HG03439 (cell line): Measurements from ENCODE around the gene CBX3.
"Not testable (repeated sequence)": the region's sequence is repeated elsewhere in the genome, so short reads cannot be mapped to it uniquely, and the experiment has no call there.

Source experiments
- ATAC-seq: cut with Tn5 transposase; IDR thresholded peaks from one replicate; pipeline ENCODE4 v1.9.1; 2021; ENCODE audit warnings: mild to moderate bottlenecking, moderate library complexity; ENCODE audit not compliant: unreplicated experiment

Gene CBX3

DNA sequence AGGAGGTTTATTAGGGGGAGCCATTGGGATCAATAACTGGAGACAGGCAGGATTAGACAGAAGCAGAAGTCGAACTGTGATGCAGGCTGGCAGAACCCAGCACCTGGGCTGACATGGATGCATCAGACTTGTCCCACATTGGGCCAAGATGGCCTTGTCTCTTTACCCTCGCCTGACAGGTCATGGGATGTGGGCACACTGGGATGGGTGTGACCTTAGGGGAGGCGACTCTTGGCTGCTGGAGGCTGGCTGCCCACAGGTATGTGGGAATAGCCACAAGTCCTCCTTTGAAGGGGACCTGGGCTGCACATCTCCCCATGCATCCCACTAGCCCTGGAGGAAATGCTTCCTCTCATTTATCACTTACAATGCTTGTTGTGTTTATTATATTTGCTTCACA is 32.3 kb upstream of the CBX3 start:
- no peak for ATAC-seq

DNA sequence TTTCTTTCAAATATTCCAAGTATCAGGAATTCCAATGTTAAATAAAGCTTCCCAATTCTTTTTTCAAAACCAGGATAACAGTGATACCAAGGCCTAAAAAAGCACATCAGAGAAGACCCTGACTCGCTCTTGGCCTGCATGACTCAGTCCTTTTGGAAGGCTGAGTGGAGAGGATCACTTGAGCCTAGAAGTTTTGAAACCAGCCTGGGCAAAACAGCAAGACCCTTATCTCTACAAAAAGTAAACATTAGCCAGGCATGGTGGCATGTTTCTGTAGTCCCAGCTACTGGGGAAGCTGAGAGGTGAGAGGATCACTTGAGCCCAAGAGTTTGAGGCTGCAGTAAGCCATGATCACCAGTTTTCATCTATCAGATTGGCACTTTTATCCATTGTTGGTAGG is 30.9 kb upstream of the CBX3 start:
- ATAC-seq, result no peak

DNA sequence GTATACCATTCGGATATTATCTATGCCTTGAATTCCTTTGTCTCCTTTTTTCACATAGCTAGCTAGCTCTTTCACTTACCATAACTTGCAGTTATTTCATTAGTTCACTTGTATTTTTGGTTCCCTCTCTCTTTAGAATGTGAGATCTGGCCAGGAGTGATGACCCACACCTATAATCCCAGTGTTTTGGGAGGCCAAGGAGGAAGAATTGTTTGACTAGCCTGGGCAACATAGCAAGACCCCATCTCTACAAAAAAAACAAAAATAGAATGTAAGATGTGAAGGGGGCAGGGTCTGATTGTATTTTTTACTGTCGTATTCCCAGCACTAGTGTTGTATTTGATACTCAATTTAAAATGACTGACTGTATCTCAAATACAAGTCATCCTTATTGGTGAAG is 29.9 kb upstream of the CBX3 start:
- ATAC-seq, result no peak

DNA sequence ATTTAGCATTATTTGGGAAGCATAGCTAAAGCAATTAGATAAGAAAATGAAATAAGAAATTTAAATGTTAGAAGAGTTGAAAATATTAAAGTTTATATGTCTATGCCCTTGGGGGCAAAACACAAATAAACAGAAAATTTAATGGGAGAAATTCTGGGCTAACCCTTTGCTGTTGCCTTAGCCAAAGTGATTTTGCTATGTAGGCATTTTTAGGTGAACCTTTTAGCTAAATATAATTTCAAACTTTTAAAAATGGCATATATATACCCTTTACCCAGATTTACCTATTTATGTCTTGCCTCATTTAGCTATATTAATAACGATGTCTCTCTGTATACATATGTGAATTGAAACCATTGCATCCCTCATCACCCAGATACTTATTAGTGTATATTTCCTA is 29.5 kb upstream of the CBX3 start:
- no peak for ATAC-seq

DNA sequence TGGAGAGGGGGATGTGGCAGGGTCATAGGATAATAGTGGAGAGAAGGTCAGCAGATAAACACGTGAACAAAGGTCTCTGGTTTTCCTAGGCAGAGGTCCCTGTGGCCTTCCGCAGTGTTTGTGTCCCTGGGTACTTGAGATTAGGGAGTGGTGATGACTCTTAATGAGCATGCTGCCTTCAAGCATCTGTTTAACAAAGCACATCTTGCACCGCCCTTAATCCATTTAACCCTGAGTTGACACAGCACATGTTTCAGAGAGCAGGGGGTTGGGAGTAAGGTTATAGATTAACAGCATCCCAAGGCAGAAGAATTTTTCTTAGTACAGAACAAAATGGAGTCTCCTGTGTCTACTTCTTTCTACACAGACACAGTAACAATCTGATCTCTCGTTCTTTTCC is 25.6 kb upstream of the CBX3 start:
- not testable (repeated sequence) for ATAC-seq

DNA sequence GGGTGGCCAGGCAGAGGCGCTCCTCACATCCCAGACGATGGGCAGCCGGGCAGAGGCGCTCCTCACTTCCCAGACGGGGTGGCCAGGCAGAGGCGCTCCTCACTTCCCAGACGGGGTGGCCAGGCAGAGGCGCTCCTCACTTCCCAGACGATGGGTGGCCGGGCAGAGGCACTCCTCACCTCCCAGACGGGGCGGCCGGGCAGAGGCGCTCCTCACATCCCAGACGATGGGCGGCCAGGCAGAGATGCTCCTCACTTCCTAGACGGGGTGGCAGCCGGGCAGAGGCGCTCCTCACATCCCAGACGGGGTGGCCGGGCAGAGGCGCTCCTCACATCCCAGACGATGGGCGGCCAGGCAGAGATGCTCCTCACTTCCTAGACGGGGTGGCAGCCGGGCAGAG is 24.8 kb upstream of the CBX3 start:
- not testable (repeated sequence) for ATAC-seq

DNA sequence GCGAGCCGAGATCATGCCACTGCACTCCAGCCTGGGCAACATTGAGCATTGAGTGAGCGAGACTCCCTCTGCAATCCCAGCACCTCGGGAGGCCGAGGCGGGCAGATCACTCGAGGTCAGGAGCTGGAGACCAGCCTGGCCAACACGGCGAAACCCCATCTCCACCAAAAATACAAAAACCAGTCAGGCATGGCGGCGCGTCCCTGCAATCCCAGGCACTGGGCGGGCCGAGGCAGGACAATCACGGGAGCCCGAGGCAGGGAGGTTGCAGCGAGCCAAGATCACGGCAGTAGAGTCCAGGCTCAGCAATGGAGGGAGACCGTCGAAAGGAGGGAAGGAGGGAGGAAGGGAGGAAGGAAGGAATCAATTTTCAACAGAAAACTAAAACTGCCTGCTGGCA is 24.3 kb upstream of the CBX3 start:
- ATAC-seq, result not testable (repeated sequence)

DNA sequence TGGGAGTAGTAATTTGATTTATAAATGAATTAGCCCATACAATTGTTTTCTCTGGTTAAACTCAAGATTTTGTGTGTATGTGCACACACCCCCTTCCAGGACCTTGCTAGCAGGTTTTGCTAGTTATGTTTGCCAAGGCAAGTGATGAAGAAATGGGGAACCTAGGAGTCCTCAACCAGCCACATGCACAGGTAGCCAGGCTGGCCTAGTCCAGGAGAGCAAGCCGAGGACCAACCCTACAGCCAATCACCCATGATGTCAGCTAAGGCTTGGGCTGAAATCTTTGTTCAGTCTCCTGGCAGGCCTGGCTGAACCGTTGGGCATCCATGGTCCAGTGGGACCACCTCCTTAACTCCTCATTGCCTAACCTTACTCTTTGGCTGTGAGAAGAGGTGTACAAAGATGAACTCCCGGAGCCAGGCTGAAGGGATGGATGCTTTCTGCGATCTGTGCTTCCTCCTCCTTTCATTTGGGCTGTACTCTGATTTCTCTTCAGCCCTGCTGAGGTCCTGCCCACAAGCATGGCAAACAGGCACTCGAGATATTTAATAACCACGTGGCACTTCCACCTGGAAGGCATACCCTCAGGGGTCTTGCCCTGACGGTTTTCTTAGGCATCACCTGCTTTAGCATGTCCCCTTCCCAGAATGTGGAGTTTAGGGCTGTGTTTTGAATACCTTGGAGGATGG is 23.1 kb upstream of the CBX3 start:
- ATAC-seq, result no peak

DNA sequence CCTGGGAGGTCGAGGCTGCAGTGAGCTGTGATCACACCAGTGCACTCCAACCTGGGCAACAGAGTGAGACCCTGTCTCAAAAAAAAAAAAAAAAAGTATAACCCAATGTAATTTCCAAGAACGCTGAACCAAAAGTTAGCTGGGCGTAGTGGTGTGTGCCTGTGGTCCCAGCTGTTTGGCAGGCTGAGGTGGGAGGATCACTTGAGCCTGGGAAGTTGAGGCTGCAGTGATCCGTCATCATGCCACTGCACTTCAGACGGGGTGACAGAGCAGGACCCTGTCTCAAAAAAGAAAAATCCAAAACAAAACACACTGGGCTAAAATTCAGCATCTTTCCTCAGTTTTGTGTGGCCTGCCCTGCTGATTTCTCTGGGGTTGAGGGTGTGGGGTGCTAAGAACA is 22.1 kb upstream of the CBX3 start:
- ATAC-seq, result no peak

DNA sequence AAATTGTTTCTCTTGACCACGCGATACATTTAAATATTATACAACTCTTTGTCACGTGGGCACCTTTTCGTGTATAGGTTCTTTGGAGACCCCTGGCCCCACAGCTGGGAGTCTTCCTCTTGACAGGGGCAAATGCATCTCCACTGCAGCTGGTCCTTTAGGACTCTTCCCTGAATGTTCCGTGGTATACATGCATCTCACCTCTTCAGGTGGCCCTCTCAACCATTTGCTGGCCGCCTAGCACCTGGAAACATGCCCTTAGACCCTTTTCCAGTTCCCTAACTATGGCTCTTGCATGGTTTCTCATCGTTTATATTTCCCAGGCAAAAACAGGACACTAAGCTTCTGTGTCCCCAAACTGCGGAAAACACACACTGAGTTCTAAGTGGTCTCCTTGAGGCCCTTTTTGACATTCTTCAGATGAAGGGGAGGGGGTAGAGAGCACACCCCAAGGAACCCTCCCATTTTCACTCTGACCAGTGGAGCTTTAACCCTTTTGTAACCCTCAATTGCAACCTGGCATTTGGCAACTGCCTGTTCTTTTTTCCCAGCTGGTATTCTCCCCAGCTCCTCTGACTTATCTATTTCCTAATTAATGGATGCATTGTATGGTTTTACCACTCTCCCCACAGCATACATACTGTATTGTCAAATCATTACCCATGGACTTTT is 21.6 kb upstream of the CBX3 start:
- no peak for ATAC-seq

DNA sequence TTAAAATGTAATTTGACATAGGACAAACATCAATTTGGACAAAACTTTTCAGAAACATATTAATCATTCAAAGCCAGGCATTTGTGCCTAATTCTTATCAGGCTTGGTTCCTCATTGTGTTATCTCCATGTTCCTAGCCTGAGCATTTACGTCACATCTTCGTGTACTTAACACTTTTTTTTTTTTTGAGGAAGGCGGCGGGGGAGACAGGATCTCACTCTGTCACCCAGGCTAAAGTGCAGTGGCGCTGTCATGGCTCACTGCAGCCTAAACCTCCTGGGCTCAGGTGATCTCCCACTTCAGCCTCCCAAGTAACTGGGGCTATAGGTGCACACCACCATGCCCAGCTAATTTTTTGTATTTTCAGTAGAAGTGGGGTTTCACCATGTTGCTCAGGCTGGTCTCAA is 20.8 kb upstream of the CBX3 start:
- ATAC-seq, result no peak

DNA sequence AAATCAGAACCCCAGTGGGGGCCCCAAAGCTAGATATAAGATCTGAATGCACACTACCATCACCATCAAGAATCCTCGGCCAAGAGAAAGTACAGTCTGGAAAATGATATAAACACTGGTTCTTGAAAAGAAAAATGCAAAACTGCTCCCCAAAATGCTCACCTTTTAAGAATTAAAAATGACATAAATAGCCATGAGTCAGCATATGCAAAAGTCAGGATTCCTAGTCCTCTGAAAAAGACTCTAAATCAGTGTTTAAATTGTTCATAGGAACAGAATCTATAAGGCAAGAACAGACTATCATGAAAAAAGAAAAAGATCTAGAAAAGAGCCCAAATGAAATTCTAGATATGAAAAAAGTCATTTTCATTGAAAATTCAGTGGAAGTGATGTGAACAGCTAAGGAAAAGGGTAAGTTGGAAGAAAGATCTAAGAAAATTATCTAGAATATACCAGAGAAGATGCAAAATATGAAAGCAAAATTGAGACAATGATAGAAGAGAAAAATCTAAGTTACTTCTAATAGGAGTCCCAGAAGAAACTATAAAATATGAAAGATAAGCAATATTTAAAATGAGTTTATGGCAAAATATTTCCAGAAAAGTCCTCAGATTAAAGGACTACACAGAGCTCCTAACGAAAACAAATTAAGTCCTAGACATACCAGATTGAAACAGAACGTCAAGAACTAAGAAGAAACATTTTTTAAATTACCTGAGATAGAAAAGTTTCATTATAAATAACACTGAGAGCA is 19.9 kb upstream of the CBX3 start:
- no peak for ATAC-seq

DNA sequence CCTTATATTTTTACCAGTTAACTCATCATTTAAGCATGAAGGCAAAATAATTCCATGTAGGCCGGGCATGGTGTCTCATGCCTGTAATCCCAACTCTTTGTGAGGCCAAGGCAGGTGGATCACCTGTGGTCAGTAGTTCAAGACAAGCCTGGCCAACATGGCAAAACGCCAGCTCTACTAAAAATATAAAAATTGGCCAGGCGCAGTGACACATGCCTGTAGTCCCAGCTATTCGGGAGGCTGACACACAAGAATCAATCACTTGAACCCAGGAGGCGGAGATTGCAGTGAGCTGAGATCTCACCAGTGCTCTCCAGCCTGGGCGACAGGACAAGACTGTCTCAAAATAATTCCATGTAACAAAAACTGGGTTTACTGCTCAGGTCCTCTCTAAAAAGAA is 19.3 kb upstream of the CBX3 start:
- ATAC-seq, result no peak

DNA sequence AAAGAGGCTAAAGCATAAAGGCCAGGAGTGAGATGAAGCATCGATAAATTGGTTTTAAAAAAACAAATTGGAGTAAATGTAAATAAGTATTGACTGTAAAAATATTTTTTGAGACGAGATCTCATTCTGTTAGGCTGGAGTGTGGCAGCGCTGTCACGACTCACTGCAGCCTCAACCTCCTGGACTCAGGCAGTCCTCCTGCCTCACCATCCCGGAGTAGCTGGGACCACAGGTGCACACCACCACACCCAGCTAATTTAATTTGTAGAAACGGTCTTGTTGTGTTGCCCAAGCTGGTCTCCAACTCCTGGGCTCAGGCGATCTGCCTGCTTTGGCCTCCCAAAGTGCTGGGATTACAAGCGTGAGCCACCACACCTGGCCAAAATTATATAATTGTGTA is 18.8 kb upstream of the CBX3 start:
- no peak for ATAC-seq

DNA sequence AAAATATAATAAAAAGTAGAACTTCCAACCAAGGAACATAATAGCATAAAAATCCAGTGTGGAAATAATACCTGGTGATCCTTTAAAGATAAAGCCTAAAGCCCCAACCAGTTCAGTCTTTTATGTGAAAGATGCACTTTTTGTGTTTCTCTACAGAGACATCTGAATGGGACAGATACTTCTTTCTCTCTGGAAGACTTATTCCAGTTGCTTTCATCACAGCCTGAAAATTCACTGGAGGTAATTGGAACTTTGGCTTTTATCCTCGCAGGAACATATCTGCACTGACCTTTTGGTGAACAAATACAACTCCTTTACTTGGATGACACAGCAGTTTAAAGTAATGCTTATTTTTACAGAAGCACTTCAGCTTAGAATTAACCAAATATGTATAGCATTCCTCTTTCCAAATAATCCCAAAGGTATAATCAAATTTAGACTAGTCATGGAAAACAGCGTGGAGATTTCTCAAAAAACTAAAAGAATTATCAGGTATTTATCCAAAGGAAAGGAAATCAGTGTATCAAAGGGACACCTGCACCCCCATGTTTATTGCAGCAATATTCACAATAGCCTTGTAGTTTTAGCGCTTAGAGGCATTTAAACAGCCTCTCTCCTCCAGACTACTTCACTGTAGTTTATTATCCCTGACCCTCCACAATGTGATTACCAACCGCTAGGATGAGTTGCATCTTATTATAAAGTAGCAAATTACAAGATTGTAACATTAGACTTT is 17.8 kb upstream of the CBX3 start:
- no peak for ATAC-seq

DNA sequence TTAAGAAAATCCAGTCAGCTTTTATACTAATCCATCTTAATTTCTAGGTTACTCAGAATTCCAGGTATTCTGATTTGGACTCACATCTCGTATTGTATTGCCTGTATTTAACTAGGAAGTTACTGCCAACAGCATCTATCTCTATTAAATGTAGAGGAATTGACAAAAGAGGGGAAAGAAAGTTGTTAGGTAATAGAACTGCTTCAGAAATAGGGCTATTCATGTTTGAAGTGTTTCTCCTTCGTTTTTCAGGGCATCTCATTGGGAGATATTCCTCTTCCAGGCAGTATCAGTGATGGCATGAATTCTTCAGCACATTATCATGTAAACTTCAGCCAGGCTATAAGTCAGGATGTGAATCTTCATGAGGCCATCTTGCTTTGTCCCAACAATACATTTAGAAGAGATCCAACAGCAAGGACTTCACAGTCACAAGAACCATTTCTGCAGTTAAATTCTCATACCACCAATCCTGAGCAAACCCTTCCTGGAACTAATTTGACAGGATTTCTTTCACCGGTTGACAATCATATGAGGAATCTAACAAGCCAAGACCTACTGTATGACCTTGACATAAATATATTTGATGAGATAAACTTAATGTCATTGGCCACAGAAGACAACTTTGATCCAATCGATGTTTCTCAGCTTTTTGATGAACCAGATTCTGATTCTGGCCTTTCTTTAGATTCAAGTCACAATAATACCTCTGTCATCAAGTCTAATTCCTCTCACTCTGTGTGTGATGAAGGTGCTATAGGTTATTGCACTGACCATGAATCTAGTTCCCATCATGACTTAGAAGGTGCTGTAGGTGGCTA is 17.1 kb upstream of the CBX3 start:
- not testable (repeated sequence) for ATAC-seq

DNA sequence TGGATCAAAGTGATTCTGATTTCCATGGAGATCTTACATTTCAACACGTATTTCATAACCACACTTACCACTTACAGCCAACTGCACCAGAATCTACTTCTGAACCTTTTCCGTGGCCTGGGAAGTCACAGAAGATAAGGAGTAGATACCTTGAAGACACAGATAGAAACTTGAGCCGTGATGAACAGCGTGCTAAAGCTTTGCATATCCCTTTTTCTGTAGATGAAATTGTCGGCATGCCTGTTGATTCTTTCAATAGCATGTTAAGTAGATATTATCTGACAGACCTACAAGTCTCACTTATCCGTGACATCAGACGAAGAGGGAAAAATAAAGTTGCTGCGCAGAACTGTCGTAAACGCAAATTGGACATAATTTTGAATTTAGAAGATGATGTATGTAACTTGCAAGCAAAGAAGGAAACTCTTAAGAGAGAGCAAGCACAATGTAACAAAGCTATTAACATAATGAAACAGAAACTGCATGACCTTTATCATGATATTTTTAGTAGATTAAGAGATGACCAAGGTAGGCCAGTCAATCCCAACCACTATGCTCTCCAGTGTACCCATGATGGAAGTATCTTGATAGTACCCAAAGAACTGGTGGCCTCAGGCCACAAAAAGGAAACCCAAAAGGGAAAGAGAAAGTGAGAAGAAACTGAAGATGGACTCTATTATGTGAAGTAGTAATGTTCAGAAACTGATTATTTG is 16.3 kb upstream of the CBX3 start:
- ATAC-seq, result no peak

DNA sequence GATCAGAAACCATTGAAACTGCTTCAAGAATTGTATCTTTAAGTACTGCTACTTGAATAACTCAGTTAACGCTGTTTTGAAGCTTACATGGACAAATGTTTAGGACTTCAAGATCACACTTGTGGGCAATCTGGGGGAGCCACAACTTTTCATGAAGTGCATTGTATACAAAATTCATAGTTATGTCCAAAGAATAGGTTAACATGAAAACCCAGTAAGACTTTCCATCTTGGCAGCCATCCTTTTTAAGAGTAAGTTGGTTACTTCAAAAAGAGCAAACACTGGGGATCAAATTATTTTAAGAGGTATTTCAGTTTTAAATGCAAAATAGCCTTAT is 15.7 kb upstream of the CBX3 start:
- no peak for ATAC-seq

DNA sequence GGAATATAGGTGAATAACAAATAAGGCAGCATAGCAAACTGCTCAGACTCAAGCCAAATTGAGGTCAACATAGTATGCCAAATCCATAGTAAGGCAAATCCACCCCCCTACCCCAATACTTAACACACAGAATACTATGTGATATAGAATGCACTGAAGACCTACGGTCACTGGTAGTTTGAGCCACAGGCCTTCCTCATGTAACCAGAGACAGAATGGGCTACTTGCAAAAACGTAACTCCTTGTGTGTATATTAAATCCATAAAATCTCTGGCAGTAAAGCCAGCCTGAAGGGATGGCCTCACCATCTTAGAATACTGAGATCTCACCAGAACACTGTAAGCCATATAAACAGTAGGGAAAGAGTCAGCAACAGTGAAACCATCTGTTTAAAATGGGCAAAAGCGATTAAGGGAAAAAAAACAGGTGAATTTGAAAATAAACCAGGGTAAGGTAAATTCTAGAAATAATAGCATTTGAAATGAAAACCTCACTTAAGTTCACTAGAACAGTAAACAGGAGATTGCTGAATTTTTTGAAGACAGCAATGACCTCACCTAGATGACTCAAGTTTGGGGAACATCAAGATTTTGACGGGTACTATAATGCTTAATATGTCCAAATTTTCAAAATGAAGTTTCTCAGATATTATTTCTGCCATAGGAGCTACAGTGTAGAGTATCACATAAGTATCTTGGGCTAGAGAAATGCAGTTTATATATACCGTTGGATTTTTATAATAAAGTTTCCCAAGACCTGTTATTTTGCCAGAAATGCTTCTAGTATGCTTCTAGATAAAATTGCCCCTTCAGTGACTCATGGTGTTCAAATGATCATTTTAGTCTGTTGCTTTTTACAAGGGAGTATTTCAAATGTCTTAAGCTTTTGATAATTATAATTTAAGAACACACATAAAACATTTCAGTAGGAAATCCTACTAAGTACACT is 14.9 kb upstream of the CBX3 start:
- ATAC-seq, result no peak
